ENCODE results near the gene GRID2. TPM values are rescaled to one million over a fixed set of nuclear protein-coding genes. Genes with fewer than 3 reads are reported as not detected.

Gene GRID2
- total and polyA plus RNA-seq, 2 of the 4 experiments (the other 2 are of a cell fraction): under 0.01 TPM; not detected in 1

DNA sequence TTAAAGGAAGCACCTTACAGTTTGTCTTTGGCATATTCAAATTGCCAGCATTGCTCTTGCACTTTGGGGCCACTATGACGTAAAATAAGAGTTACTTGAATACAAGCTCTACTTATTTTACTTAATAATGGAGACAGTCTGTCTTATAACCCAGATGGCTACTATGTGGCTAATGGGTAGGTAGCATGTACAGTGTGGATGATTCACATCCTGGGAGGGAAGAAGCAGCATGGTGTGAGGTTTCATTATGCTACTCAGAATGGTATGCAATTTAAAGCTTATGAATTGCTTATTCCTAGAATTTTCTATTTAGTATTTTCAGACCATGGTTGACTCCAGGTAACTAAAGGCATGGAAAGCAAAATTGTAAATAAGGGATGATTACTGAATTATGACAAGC, 763.0 kb downstream of the GRID2 start:
- Histone ChIP-seq H4K91ac (ENCODE audit: insufficient read depth, low read depth, low read length) (no peak overlapping the region), H2BK20ac (ENCODE audit: low read depth, low read length) (no peak overlapping the region), H2AK5ac (ENCODE audit: low read depth, low read length) (no peak overlapping the region), H4K8ac (ENCODE audit: low read depth in 2 of 2, low read length in 2 of 2) (no peak overlapping the region), H3K79me1 (ENCODE audit: low read depth in 1 of 2, low read length in 2 of 2) (no peaks in the 10 kb centered on the region), H2AK9ac (replicated peaks; ENCODE audit: low read depth, low read length, poor library complexity) (no peak overlapping the region), H3K4ac (ENCODE audit: low read depth, low read length) (no peak overlapping the region), H4K5ac (ENCODE audit: low read depth, low read length) (no peak overlapping the region), H3K4me3 (ENCODE audit: insufficient read depth, low read depth, low read length) (no peak overlapping the region), H3K18ac (ENCODE audit: low read depth, low read length) (no peak overlapping the region), H2BK120ac (ENCODE audit: low read depth, low read length) (no peak overlapping the region), H3K9ac (ENCODE audit: low read depth, low read length) (no peak overlapping the region), H3K36me3 (ENCODE audit: control insufficient read depth, insufficient read depth, low read length) (no peaks in the 10 kb centered on the region), H3K56ac (ENCODE audit: extremely low read depth, insufficient read depth, low read length) (no peak overlapping the region), H3K4me1 (ENCODE audit: control insufficient read depth, insufficient read depth, low read length) (no peaks in the 10 kb centered on the region), H3K4me2 (ENCODE audit: low read depth, low read length) (no peak overlapping the region), H3K27ac (ENCODE audit: insufficient read depth, low read length) (no peak overlapping the region), H2AFZ (replicated peaks; ENCODE audit: low read length, poor library complexity) (no peak overlapping the region), H3K14ac (replicated peaks; ENCODE audit: low read depth, low read length) (no peak overlapping the region), H3K9me1 (ENCODE audit: insufficient read depth, low read length) (no peaks in the 10 kb centered on the region), H2BK5ac (ENCODE audit: low read depth, low read length, poor library complexity, severe bottlenecking) (no peak overlapping the region), H3K27me3 (ENCODE audit: control insufficient read depth, insufficient read depth, low read length) (no peaks in the 10 kb centered on the region), H4K20me1 (ENCODE audit: insufficient read depth, low read length) (no peaks in the 10 kb centered on the region), H2BK15ac (ENCODE audit: low read depth, low read length) (no peak overlapping the region), H3K23ac (ENCODE audit: low read depth, low read length) (no peak overlapping the region), H3K9me3 (ENCODE audit: control insufficient read depth, insufficient read depth, low read length) (no peaks in the 10 kb centered on the region)
- in situ Hi-C loops (cut with MboI; ENCODE audit: low sequenced_read_pairs) (no loop called here), dilution Hi-C loops (cut with HindIII; ENCODE audit: low sequenced_read_pairs, unreplicated experiment) (no loop called here), intact Hi-C loops (cut with micrococcal nuclease) (no loop called here)
- no CpG with 5 or more reads among the region's 1 CpG for WGBS, 2 experiments (ENCODE audit: extremely low coverage in 2 of 2, insufficient read length in 1 of 2)
- ChIA-PET CTCF (interaction anchor here (0.6 to 0.7 kb wide), 2 partner anchors 60 to 789 kb away, joined by 3 read pairs; no protein-coding TSS in a partner anchor), POLR2A (ENCODE audit: unreplicated experiment) (interaction anchor here (0.5 kb wide), 1 partner anchor 66 kb away, joined by 3 read pairs; no protein-coding TSS in a partner anchor)
- no peak for TF ChIP-seq CHD1 (IDR thresholded peaks at IDR 0.05; ENCODE audit: low read depth, low read length)
- TF ChIP-seq MAFK (IDR thresholded peaks at IDR 0.05; ENCODE audit: low read depth, low read length): no peak
- TF ChIP-seq, protein P1, sequence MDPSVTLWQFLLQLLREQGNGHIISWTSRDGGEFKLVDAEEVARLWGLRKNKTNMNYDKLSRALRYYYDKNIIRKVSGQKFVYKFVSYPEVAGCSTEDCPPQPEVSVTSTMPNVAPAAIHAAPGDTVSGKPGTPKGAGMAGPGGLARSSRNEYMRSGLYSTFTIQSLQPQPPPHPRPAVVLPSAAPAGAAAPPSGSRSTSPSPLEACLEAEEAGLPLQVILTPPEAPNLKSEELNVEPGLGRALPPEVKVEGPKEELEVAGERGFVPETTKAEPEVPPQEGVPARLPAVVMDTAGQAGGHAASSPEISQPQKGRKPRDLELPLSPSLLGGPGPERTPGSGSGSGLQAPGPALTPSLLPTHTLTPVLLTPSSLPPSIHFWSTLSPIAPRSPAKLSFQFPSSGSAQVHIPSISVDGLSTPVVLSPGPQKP (IDR thresholded peaks at IDR 0.05; ENCODE audit: borderline replicate concordance, low read depth, low read length): no peak
- TF ChIP-seq MAZ (IDR thresholded peaks at IDR 0.05; ENCODE audit: borderline replicate concordance, low read depth, low read length): no peak
- TF ChIP-seq MXI1 (IDR thresholded peaks at IDR 0.05; ENCODE audit: borderline replicate concordance, low read depth, low read length): no peak
- TF ChIP-seq CEBPB (IDR thresholded peaks at IDR 0.05; ENCODE audit: low read depth, low read length): no peak
- no peak for TF ChIP-seq SMC3 (IDR thresholded peaks at IDR 0.05; ENCODE audit: low read depth, low read length)
- no peak for TF ChIP-seq RAD21 (IDR thresholded peaks at IDR 0.05; ENCODE audit: low read length)
- TF ChIP-seq NFE2L2 (IDR thresholded peaks at IDR 0.05; ENCODE audit: low read depth, low read length): no peak
- TF ChIP-seq RFX5 (IDR thresholded peaks at IDR 0.05; ENCODE audit: low read depth, low read length): no peak
- TF ChIP-seq FOS (IDR thresholded peaks at IDR 0.05; ENCODE audit: low read depth, low read length): no peak
- no peak for TF ChIP-seq POLR2A (IDR thresholded peaks at IDR 0.05; ENCODE audit: low read depth, low read length)
- TF ChIP-seq, protein P2, sequence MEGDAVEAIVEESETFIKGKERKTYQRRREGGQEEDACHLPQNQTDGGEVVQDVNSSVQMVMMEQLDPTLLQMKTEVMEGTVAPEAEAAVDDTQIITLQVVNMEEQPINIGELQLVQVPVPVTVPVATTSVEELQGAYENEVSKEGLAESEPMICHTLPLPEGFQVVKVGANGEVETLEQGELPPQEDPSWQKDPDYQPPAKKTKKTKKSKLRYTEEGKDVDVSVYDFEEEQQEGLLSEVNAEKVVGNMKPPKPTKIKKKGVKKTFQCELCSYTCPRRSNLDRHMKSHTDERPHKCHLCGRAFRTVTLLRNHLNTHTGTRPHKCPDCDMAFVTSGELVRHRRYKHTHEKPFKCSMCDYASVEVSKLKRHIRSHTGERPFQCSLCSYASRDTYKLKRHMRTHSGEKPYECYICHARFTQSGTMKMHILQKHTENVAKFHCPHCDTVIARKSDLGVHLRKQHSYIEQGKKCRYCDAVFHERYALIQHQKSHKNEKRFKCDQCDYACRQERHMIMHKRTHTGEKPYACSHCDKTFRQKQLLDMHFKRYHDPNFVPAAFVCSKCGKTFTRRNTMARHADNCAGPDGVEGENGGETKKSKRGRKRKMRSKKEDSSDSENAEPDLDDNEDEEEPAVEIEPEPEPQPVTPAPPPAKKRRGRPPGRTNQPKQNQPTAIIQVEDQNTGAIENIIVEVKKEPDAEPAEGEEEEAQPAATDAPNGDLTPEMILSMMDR (conservative IDR thresholded peaks at IDR 0.05; ENCODE audit: low read depth, low read length): no peak
- no peak for TF ChIP-seq RCOR1 (IDR thresholded peaks at IDR 0.05; ENCODE audit: insufficient replicate concordance, low read length)
- TF ChIP-seq, protein P3, sequence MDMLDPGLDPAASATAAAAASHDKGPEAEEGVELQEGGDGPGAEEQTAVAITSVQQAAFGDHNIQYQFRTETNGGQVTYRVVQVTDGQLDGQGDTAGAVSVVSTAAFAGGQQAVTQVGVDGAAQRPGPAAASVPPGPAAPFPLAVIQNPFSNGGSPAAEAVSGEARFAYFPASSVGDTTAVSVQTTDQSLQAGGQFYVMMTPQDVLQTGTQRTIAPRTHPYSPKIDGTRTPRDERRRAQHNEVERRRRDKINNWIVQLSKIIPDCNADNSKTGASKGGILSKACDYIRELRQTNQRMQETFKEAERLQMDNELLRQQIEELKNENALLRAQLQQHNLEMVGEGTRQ (IDR thresholded peaks at IDR 0.05; ENCODE audit: low read depth, low read length): no peak
- no TSS peak for BruUV-seq (replicated peaks)
- ATAC-seq (ENCODE audit: low read depth) (no peak), DNase-seq (peak; percentile 1)
